Measurements from ENCODE around the gene HAPLN3.

Gene HAPLN3

DNA sequence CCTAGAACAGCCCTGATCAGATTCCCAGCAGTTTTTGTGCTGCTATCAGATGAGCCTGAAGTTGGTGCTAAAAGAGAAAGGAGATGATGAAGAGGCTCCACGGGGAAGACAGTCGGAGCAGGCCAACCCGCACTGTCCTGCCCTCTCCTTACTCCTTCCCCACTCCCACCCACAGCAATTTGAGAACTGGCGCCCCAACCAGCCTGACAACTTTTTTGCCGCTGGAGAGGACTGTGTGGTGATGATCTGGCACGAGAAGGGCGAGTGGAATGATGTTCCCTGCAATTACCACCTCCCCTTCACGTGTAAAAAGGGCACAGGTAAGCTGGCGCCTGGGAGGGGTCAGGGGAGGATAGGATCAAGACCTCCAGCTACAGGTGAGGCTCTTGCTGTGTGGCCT lies 22.6 kb downstream of the HAPLN3 start:
- peaks cover 11% of the 10 kb centered on the region for H3K4me1 ChIP-seq (ENCODE audit: insufficient read depth, insufficient read length)
- no peak for DNase-seq (ENCODE audit: low read depth, low spot score)
- TF ChIP-seq ZNF274 (IDR thresholded peaks at IDR 0.05; ENCODE audit: low read depth, low read length) (no peak), YY1 (IDR thresholded peaks at IDR 0.05; ENCODE audit: insufficient read depth, insufficient read length) (no peak), SUZ12 (IDR thresholded peaks at IDR 0.05; ENCODE audit: extremely low read depth, insufficient read depth, insufficient read length) (no peak)
- peaks cover 17% of the 10 kb centered on the region; the same call in 1 of the 2 replicates for H3K9me3 ChIP-seq (ENCODE audit: insufficient read depth, low read length)
- no peak overlapping the region for H3K9ac ChIP-seq (ENCODE audit: insufficient read length, low read depth)
- no peak overlapping the region for H3K4me3 ChIP-seq (ENCODE audit: insufficient read length, low read depth)
- H3K36me3 ChIP-seq (ENCODE audit: insufficient read depth, insufficient read length, low read length), result no peaks in the 10 kb centered on the region
- no peaks in the 10 kb centered on the region for H3K27me3 ChIP-seq (ENCODE audit: insufficient read depth, insufficient read length)

DNA sequence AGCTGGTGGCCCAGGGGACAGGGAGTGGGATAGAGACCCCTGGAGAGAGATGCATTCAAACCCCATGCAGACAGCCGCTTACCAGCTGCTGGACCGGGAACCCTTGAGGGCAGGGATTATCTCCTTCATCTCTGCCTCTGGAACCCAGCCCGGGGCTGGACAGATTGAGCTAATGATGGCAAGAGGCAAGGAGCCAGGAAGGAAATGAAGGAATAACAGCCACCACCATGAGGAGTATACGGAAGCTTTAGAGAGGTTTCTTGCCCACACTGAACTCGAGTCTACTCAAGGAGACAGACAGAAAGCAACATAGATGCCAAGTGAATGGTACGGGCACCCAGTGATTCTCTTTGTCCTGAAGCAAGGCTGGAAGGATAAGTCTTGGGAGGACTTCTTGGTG lies 23.2 kb downstream of the HAPLN3 start:
- peaks cover 17% of the 10 kb centered on the region; the same call in 1 of the 2 replicates for H3K9me3 ChIP-seq (ENCODE audit: insufficient read depth, low read length)
- no peak for DNase-seq (ENCODE audit: low read depth, low spot score)

DNA sequence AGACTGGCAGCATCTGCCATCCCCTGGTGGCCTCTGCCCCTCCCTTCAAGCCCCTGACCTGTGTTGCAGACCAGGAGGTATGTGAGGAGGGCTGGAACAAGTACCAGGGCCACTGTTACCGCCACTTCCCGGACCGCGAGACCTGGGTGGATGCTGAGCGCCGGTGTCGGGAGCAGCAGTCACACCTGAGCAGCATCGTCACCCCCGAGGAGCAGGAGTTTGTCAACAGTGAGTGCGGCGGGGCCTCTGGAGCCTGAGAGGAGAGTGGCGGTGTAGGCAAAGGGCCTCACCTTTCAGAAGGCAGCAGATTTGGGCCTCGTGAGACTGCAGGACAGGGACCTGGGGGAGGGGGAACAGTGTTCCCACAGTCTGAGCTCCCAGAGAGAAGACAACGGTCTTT lies 24.0 kb downstream of the HAPLN3 start:
- no peaks in the 10 kb centered on the region for H3K36me3 ChIP-seq (ENCODE audit: insufficient read depth, insufficient read length, low read length)
- TF ChIP-seq SUZ12 (IDR thresholded peaks at IDR 0.05; ENCODE audit: extremely low read depth, insufficient read depth, insufficient read length) (no peak), ZNF274 (IDR thresholded peaks at IDR 0.05; ENCODE audit: low read depth, low read length) (no peak), YY1 (IDR thresholded peaks at IDR 0.05; ENCODE audit: insufficient read depth, insufficient read length) (no peak)

More for the DNA sequence above, 23.2 kb downstream of the HAPLN3 start:
- Histone ChIP-seq H3K9ac (ENCODE audit: insufficient read length, low read depth) (no peak overlapping the region), H3K36me3 (ENCODE audit: insufficient read depth, insufficient read length, low read length) (no peaks in the 10 kb centered on the region), H3K4me3 (ENCODE audit: insufficient read length, low read depth) (no peak overlapping the region), H3K27me3 (ENCODE audit: insufficient read depth, insufficient read length) (no peaks in the 10 kb centered on the region), H3K4me1 (ENCODE audit: insufficient read depth, insufficient read length) (peaks cover 9% of the 10 kb centered on the region)
- TF ChIP-seq ZNF274 (IDR thresholded peaks at IDR 0.05; ENCODE audit: low read depth, low read length) (no peak), SUZ12 (IDR thresholded peaks at IDR 0.05; ENCODE audit: extremely low read depth, insufficient read depth, insufficient read length) (no peak), YY1 (IDR thresholded peaks at IDR 0.05; ENCODE audit: insufficient read depth, insufficient read length) (no peak)

DNA sequence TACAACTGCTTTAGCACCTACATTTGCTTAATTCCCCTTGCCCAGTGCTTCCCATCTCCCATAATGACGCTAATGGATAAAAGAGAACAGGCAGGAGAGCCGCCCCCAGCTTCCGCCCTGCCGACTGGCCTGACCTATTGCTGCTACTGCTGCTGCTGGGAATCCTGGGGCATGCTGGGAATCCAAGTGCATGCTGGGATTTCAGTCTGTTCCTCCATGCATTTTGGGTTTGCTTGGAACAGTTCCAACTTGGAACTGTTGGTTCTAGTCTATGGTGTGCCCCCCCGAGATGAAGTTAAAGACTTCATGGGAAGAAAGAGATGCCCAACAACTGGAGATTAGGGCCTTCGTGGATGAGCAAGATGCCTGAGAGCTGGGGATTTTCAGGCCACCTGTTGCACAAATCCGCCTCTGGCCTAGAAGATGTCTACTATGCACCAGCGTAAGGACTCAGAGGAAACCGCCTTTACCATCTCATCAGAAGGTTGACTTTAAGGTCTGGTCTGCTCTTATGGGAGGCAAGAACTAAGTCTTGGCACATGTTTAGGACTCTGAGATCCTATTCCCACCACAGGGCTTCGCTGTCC lies 29.0 kb downstream of the HAPLN3 start:
- Histone ChIP-seq H3K27me3 (ENCODE audit: insufficient read depth, insufficient read length) (no peaks in the 10 kb centered on the region), H3K4me3 (ENCODE audit: insufficient read length, low read depth) (no peak overlapping the region), H3K9me3 (ENCODE audit: insufficient read depth, low read length) (peaks cover 17% of the 10 kb centered on the region; the same call in 1 of the 2 replicates), H3K36me3 (ENCODE audit: insufficient read depth, insufficient read length, low read length) (no peaks in the 10 kb centered on the region), H3K9ac (ENCODE audit: insufficient read length, low read depth) (no peak overlapping the region), H3K4me1 (ENCODE audit: insufficient read depth, insufficient read length) (peaks cover 3% of the 10 kb centered on the region)
- TF ChIP-seq ZNF274 (IDR thresholded peaks at IDR 0.05; ENCODE audit: low read depth, low read length), result no peak
- TF ChIP-seq SUZ12 (IDR thresholded peaks at IDR 0.05; ENCODE audit: extremely low read depth, insufficient read depth, insufficient read length), result no peak
- no peak for TF ChIP-seq YY1 (IDR thresholded peaks at IDR 0.05; ENCODE audit: insufficient read depth, insufficient read length)
- no peak for DNase-seq (ENCODE audit: low read depth, low spot score)

More for the DNA sequence above, 24.0 kb downstream of the HAPLN3 start:
- H3K9me3 ChIP-seq (ENCODE audit: insufficient read depth, low read length), result peaks cover 17% of the 10 kb centered on the region; the same call in 1 of the 2 replicates
- peaks cover 6% of the 10 kb centered on the region for H3K4me1 ChIP-seq (ENCODE audit: insufficient read depth, insufficient read length)
- H3K9ac ChIP-seq (ENCODE audit: insufficient read length, low read depth), result no peak overlapping the region
- H3K4me3 ChIP-seq (ENCODE audit: insufficient read length, low read depth), result no peak overlapping the region
- H3K27me3 ChIP-seq (ENCODE audit: insufficient read depth, insufficient read length), result no peaks in the 10 kb centered on the region
- no peak for DNase-seq (ENCODE audit: low read depth, low spot score)

DNA sequence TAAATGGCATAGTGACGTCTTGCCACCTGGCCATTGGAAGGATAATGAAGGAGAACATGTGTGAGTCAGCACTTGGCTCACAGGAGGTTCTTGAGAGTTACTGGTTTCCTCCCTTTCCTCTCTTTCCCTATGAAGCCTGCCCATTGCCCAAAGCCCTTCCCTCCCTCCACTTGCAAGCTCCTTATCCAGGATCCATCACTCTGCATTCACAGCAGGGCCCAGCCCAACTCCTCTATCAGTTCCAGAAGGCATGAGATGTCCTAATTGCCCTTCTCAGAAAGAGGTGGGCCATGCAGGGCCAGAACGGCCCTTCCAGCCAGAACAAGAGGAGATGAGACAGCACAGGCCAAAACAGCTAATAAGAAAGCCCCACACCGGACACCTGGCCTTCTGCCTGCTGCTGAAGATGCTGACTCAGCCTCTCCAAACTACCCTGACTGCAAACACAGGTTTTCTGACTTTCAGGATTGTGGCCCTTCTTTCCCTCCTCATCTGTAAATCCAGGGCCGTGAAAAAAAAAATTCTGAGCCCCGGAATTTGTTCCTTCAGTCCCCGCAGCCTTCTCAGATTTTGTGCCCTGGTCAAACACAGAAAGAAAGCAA lies 29.7 kb downstream of the HAPLN3 start:
- TF ChIP-seq YY1 (IDR thresholded peaks at IDR 0.05; ENCODE audit: insufficient read depth, insufficient read length) (no peak), ZNF274 (IDR thresholded peaks at IDR 0.05; ENCODE audit: low read depth, low read length) (no peak), SUZ12 (IDR thresholded peaks at IDR 0.05; ENCODE audit: extremely low read depth, insufficient read depth, insufficient read length) (no peak)
- DNase-seq (ENCODE audit: low read depth, low spot score), result no peak
- Histone ChIP-seq H3K36me3 (ENCODE audit: insufficient read depth, insufficient read length, low read length) (no peaks in the 10 kb centered on the region), H3K4me3 (ENCODE audit: insufficient read length, low read depth) (no peak overlapping the region), H3K4me1 (ENCODE audit: insufficient read depth, insufficient read length) (no peaks in the 10 kb centered on the region), H3K9ac (ENCODE audit: insufficient read length, low read depth) (no peak overlapping the region), H3K27me3 (ENCODE audit: insufficient read depth, insufficient read length) (no peaks in the 10 kb centered on the region), H3K9me3 (ENCODE audit: insufficient read depth, low read length) (peaks cover 17% of the 10 kb centered on the region; the same call in 1 of the 2 replicates)

DNA sequence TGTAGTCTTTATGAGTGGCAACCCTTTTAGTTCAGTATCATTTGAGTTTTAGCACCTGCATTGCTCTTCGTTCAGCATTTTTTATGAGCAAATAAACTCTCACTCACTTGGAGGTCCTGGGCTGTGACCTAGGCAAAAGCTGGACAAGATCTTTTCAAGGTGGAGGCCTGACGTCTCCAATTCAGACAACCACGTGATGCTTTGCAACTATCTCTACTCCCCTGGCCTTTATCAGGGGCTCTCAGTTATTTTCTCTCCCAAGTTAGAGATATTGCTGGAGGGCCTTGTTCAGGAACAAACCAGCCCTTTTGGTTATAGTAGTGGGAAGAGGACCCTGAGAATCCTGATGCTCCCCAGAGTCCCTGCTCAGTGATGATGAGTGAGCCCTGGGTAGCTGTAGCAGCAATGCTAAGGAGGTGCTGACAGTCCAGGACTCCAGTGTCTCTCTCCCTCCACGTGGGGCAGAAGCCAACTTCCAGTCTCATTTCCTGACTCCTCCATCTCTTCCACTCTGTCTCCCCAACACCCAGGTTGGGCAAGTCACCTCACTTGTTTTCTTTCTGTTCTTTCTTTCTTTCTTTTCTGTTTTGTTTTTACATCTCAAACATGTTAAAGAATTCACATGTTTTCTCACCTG lies 30.4 kb downstream of the HAPLN3 start:
- Histone ChIP-seq H3K4me1 (ENCODE audit: insufficient read depth, insufficient read length) (no peaks in the 10 kb centered on the region), H3K9me3 (ENCODE audit: insufficient read depth, low read length) (peaks cover 13% of the 10 kb centered on the region; the same call in 1 of the 2 replicates), H3K27me3 (ENCODE audit: insufficient read depth, insufficient read length) (no peaks in the 10 kb centered on the region), H3K36me3 (ENCODE audit: insufficient read depth, insufficient read length, low read length) (no peaks in the 10 kb centered on the region), H3K9ac (ENCODE audit: insufficient read length, low read depth) (no peak overlapping the region), H3K4me3 (ENCODE audit: insufficient read length, low read depth) (no peak overlapping the region)
- TF ChIP-seq YY1 (IDR thresholded peaks at IDR 0.05; ENCODE audit: insufficient read depth, insufficient read length), result no peak
- no peak for TF ChIP-seq SUZ12 (IDR thresholded peaks at IDR 0.05; ENCODE audit: extremely low read depth, insufficient read depth, insufficient read length)
- TF ChIP-seq ZNF274 (IDR thresholded peaks at IDR 0.05; ENCODE audit: low read depth, low read length), result no peak
- no peak for DNase-seq (ENCODE audit: low read depth, low spot score)

DNA sequence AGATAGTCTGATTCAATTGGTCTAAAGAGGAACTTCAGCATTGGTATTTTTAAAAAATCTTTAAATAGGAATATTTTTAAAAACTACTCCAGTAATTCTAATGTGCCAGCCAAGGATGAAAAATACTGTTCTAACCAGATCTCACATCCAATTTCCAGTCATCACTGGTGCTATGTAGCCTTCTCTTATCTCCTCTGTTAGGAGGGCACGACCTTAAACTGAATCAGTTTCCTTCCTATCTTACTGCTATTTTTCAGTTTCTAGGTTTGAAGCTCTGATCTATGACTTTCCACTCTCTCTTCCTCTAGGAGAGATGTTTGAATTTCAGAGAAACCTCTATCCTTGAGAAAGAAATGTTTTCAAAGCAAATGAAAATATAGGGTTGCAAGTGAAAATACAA lies 31.9 kb downstream of the HAPLN3 start:
- H3K36me3 ChIP-seq (ENCODE audit: insufficient read depth, insufficient read length, low read length), result no peaks in the 10 kb centered on the region
- DNase-seq (ENCODE audit: low read depth, low spot score), result no peak
- TF ChIP-seq YY1 (IDR thresholded peaks at IDR 0.05; ENCODE audit: insufficient read depth, insufficient read length) (no peak), ZNF274 (IDR thresholded peaks at IDR 0.05; ENCODE audit: low read depth, low read length) (no peak), SUZ12 (IDR thresholded peaks at IDR 0.05; ENCODE audit: extremely low read depth, insufficient read depth, insufficient read length) (no peak)

More for the DNA sequence above, 31.9 kb downstream of the HAPLN3 start:
- H3K9ac ChIP-seq (ENCODE audit: insufficient read length, low read depth), result no peak overlapping the region
- no peak overlapping the region for H3K4me3 ChIP-seq (ENCODE audit: insufficient read length, low read depth)
- H3K27me3 ChIP-seq (ENCODE audit: insufficient read depth, insufficient read length), result no peaks in the 10 kb centered on the region
- H3K9me3 ChIP-seq (ENCODE audit: insufficient read depth, low read length), result no peaks in the 10 kb centered on the region; the same call in 1 of the 2 replicates
- no peaks in the 10 kb centered on the region for H3K4me1 ChIP-seq (ENCODE audit: insufficient read depth, insufficient read length)
